GM19023 (cell line): ENCODE results near the gene PROX2.
A peak's percentile ranks its signal among the peaks of the same experiment; 100 is the strongest.

ENCODE experiments used
- ATAC-seq: cut with Tn5 transposase; IDR thresholded peaks from one replicate; pipeline ENCODE4 v1.9.1; 2021; ENCODE audit warnings: mild to moderate bottlenecking, moderate library complexity; ENCODE audit not compliant: unreplicated experiment

Gene PROX2

DNA sequence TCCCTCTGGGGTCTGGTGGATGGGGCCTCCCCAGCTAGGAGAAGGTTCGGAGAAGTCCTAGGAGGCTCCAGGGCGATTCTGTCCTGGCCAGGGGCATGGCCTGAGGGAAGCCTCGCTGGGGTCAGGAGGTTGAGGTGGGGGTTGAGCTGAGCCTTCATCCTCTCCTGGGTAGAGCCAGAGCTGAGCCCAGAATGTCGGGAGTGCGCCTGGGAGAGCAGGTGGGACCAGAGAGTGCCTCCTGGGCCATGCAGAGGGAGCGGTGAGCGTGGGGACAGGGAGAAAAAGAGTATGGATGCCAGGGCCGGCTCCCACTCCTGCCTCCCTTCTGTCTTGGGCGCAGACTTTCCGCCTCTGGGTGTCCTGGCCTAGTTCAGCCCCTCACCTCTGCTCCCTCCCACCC, 34.0 kb upstream of the PROX2 start:
- ATAC-seq = no peak

DNA sequence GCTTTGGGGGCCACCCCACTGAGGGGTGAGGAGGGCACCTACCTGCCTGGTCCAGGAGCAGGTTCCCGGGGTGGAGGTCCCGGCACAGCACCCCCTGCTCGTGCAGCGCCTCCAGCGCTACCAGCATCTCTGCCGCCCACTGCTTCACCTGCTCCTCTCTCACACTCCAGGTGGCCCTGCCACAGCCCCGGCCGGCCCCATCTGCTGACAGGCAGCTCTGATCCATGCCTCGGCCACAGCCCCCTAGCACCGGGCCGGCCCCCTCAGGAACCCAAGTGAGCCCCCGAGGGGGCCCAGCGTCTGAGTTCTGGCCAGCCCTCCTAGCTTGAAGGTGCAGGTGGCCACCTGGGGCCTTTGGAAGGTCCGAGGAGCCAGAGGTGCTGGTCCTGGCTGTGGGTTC, 33.6 kb upstream of the PROX2 start:
- no peak for ATAC-seq

DNA sequence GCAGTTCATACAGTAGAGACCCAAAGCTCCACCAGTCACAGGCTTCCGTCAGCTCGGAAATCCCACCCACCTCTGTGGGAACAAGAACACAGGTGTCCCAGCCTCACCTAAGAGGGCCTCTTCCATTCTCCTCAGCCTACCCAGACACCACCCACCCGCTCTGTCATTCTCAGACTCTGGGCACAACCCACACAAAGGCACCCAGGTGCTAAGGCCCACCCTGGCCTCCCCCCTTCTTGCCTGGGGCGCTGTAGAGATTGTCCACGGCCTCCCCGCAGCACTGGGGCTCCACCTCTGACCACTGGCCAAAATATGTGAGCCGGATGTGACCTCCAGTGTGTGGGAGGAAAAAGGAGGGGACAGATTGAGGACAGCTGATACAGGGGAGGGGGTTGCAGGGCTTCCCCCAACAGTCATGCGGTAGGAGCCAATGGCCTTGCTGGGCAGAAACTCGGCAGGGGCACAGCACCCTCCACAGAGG, 33.0 kb upstream of the PROX2 start:
- ATAC-seq = no peak

DNA sequence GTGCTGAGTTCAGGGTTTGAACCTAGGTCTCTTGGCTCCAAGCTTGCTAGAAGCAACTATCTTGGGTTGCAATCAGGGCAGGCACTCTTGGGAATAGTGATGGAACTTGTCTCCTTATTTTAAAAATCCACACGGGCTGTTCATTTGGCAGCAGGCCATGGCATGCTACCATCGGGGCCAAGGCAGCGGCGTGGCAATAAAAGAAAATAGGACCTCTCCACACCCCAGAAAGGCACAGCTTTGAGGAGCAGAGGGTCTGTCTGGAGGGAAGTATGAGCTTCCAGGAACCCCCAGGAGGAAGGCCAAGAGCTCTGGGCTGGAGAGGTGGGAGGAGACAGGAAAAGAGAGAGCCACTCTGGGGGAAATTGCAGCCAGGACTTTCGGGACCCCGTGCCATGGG, 31.8 kb upstream of the PROX2 start:
- no peak for ATAC-seq

DNA sequence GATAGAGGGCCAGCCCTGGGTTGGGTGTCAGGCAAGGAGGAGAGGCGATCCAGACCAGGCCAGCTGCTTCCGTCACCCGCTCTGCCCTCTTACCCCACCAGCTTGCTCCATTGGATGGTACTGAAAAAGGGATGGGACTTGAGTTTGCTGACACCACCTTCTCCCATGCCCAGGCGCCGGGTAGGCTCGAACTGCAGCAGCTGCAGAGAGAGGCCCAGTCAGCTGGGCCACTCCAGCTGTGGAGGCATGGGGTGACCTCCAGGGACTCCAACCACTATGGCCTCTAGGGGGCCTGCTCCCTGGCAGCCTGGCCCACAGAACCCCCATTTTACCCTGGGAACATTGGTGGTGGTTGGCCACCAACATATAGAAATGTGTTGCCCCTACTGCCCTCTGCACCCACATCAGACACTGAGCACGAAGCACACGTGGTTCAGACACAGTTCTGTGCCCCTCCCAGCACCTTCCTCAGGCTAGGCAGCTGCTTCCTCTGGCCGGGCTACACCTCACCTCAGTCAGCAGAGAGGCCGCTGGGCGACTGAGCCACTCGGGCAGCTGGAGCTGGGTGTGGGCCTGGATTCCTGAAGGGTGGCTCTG, 31.1 kb upstream of the PROX2 start:
- no peak for ATAC-seq

DNA sequence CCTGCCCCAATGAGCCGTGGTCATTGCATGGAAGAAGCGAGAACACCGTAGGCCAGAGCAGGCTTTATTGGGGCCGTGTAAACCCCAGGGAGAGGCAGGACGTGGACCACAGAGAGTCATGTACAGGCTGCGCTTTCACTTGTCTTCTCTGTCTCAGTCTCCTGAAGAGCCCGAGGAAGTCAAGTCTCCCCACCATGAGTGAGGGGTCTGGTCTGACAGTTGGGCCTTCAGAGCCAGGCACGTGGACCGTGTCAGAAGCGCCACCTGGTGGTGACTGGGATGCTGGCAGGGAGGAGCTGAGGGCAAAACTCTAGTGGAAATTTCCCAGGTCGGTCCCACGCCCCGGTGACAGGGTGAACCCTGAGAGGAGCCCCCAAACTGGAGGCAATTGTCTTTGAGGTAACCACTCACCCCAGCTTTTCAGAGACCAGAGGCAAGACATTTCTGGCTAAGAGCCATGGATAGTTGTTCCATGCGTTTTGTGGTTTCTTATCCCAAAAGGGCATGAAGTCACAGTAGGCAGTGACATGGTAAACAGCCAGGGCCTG, 29.7 kb upstream of the PROX2 start:
- ATAC-seq = no peak

DNA sequence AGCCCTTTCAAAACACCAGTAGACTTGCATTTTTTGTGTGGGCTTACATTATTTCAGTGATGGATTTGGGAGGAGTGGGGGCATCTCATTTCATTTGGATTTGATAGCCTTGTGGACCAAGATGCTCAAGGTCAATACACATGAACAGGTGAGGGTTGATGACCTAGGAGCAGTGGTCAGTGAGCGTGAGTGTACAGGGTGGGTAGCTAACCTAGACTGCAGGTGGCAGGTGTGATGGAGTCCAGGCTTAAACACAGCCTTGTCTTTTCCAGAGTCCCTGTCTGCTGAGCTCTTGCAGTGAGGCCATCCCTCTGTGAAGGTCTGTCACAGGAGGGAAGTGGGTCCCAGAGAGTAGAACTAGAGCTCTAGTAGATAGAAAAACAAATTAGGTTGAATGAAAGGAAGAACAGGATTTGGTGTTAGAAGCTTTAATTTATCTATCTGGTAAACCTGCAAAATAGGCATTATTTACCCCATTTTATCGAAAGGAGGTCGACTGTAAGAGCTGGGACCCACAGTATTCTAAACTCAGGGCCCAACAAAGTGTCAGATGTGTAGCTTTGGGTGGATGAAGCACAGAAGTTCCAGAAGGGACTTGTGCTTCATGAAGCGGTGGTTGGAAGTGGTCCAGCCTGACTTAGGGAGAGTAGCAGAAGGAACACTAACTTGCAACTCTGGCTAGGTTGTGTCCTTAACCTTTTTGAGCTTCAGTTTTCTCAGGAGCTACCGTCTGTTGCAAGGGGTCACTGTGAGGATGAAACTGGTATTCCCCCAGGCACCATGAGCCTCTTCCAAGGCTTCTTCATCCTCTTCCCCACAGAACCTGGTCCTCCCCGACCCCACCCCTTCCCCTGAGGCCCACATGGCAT, 28.9 kb upstream of the PROX2 start:
- ATAC-seq = no peak

DNA sequence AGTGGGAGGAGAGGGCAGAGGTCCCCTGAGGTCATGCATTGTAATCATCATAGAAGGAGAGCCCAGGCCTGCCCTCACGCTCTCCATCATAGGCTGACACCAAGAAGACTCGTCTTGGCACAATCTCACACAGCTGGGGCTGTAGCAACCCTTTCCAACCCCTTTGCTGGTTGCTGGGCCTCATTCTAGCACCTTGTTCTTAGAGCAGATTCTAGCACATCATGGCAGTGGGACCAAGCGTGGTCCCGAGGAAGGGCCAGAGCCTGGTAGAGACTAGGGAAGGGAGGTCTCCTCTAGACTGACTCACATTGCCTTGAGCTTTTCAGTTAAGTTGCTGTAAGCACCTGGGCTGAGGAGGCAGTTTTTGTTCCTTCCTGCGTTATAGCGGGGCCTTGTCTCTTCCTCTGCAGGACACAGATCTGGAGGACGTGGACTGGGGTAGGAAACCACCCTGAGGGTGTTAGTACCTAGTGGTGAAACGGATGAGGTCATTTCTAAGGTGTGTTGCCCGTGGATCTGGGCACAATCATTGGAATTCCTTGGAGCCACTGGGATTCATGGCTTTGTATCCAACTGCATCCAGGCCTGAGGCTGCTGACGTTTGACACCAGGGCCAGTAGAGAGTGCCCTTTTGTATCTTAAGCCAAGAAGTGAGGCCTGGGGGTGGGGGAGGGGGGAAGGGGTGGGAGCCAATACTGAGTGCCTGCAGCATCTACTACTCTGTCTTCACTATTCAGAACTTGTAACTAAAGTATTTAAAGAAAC, 27.2 kb upstream of the PROX2 start:
- no peak for ATAC-seq

DNA sequence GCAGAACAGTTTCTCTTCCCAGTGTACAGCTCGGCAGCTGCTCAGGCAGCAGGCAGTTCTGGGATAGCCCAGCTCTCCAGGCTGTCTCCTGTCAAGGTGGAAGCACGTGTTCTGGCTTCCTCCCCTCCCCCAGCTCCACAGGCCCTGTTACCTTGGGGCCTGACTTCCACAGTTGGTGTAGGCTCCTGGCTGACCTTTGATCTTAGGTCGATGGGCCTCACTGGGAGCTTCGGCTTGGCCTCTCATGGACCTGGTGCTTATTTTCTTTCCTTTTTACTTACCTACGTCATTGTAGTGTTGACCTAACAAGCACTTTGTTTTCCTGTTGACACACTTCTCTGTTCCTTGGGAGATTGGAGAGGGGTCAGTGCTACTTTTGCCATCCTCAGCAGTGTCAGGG, 22.7 kb upstream of the PROX2 start:
- ATAC-seq = no peak

DNA sequence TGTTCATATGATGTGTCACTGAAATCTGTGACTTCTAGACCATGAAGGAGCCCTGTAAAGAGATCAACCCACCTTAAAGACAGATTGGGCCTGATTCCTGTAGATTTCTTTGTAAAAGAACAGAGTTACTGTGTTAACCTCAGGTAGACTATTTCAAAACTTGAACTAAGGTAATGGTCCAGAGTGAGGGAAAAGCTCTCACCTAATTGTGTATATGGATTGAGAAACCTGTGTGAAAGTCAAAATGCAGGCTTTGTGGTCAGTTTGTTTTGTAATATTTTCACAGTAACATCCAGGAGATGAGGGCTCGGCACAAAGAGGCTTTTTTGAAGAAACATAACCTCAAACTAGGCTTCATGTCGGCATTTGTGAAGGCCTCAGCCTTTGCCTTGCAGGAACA, 22.1 kb upstream of the PROX2 start:
- ATAC-seq = no peak

DNA sequence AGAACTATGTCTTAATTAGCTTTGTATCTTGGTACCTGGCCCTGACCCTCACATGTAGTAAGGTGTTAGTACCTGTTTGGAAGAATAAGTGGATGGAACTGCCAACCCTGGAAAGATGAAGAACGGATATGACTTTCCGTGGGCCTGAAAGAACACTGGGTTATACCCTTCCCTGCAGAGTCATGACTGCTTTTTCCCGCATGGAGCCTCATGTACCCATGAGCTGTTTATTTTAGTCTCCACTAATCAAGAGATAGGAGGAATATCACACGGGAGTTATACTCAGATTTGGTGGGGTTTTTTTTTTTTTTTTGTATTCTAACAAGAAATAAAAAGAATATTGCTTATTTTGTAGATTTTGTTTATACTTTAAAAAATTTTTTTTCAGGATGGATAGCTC, 21.7 kb upstream of the PROX2 start:
- no peak for ATAC-seq

DNA sequence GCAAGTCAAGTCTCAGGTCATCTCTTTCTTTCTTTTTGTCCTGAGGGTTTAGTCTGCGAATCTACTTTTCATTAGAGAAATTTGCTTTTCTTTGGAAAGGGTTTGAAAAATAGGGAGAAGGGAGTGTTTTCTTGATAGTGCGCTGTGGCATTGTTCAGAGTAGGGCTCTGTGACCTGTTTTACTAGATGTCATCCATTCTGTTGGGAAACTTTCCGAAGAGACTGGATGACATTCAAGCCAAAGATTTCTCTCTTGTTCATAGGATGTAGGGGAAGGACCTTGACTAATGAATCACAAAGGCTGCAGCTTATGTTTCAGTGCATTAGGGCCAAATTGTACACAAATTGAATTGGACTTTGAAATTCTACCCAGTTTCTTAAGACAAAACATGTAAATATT, 20.5 kb upstream of the PROX2 start:
- no peak for ATAC-seq

DNA sequence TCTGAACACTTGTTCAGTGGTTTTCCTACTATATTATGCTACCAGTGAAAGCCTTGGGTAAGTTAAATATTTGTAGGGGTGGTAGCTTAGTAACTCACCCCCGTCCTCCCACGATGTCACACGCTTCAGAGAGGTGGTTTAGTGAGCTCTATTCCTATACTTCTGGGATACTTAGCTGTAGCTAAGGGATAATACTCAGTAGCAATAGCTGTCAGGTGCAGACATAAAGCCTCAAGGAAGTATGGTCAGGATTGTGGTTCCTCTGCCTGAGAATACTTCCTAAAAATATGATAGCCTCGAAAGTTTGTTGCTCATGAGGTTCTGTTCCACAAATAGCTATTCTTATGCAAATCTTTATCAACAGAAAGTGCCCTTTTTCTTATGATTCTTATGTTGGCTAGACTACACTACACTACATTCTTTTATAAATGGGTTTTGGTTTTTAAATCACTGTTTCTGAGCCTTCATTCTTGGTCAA, 17.7 kb upstream of the PROX2 start:
- ATAC-seq = peak; percentile 60

DNA sequence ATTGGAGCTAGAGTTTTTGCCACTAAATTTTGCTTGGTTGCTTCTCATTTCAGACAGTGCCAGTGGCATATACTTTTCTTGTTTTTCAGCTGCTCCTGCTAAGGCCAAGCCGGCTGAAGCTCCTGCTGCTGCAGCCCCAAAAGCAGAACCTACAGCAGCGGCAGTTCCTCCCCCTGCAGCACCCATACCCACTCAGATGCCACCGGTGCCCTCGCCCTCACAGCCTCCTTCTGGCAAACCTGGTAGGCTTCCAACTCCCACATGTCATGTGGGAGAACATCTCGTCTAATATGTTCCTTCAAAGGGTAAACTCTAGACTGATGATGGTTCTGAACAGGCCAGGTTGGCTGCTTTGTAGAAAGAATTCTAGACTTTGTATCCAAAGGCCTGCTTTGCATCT, 16.8 kb upstream of the PROX2 start:
- ATAC-seq = no peak

DNA sequence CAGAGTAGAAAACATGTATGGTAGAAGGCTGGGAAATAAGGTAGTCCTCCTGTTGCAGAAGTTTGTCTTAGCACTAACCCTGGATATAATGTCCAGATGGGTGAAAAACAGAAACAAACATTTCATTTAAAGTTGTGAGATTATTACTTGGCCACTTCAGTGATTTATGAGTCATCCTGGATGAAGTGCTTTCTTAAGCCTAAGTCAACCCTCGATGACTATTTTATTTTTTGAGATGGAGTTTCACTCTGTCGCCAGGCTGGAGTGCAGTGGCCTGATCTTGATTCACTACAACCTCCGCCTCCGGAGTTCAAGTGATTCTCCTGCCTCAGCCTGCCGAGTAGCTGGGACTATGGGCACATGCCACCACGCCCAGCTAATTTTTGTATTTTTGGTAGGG, 15.9 kb upstream of the PROX2 start:
- ATAC-seq = no peak

DNA sequence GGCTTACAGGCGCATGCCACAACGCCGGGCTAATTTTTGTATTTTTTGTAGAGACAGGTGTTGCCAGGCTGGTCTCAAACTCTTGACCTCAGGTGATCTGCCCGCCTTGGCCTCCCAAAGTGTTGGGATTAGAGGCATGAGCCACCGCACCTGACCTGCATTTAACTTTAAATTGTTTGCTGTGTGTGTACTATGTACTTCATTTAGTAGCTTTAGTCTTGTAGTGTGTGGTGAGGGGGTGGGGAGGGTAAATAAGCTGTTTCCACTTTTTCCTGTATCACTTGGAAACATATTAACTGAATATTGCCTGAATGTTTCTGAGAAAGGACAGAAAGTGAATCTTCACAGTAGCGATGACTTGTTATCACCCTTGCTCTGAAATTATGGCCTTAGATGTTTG, 14.3 kb upstream of the PROX2 start:
- ATAC-seq = no peak

DNA sequence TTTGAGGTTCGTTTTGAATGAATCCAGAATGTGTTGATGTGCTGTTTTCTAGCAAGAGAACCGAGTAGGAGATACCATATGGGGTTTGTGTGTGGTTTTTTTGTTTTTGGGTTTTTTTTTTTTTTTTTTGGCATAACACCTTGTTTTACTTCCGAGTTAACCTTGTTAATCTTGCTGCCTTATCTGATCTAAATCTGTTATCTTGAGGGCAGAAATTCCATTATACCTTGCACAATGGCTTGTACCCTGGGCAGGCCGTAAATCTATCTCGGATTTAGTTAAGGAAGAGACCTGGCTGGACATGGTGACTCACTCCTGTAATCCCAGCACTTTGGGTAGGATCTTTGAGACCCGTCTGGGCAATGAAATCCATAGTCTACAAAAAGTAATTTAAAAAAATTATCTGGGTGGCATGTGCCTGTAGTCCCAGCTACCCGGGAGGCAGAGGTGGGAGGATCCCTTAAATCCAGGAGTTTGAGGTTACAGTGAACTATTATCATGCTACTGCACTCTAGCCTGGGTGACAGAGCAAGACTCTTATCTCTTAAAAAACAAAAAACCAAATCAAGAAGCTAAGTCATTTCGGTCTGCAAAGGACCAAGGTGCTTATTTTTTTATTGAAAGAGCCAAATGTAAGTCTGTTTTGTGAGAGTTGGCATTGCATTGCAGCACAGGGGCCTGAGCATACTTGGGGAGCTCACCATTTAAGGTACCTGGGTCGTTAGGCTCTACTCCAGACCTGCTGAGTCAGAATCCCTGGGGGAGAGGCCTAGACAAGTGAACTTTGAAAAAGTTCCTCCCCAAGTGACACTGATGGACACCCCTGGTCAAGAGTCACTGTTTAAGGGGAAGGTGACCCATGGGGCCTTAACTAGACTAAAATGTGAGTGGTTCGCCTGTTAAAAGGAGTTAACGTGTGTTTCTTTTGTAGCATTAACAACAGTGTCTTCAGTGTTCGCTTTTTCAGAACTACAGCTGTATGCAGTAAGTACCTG, 12.5 kb upstream of the PROX2 start:
- no peak for ATAC-seq

DNA sequence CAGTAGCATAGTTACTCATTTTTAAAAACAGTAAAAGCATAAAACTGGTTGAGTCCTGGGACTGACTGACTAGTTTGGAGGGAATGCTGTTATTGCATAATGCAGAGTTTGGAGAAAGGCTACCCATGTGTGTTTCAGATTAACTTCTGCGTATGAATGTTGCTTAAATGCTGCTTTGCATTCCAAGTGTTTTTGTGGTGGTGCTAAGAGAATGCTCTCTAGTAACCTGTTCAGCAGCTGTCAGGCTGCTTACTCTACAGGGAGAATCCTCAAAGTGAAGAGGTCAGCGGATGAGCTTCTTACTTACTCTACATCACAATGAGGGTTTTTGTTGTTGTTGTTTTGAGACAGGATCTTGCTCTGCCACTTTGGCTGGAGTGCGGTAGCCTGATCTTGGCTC, 10.1 kb upstream of the PROX2 start:
- no peak for ATAC-seq

DNA sequence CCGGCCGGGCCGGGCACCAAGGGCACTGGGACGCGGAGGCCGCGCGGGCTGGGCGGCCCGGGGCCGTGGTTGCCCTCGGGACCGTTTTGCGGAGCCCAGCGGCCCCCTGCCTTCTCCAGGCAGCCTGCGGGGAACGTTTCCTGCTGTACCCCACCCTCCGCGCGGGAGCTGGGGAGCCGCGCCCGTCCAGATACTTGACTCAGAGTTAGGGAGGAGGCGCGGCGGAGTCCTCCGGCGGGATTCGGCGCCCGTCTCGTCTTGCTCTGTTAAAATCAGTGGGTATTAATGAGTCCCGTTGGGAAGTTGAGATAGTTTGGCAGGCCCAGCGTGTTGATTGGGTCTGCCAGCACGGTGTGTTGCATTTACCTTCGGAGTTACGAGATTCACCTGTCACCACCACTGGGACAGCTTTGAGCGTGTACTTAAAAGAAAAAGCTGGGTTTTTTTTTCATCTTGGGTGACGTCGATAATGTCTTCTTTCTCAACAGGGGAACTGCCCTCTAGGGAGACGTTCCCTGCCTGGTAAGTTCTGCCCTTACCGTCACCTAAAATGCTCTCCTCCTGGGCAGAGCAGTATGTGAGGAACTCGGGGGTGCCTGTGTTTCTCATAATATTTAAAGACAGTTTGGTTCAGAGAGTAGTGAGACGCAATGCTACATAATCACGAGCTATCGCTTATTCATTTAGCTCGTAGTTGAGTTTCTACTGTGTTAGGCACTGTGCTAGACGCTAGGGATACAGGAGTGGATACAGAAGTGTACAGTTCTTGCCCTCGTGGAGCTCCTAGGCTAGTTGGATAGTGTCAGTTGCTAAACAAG, 6.4 kb upstream of the PROX2 start:
- ATAC-seq = peak; percentile 41
